NCI-H146 treated with DMSO at 0.1 percent for 48 hours (cell line): ENCODE measurements around the gene EFCAB11.

Experiments used
- DNase-seq: peaks from one replicate; lab custom pipeline; 2025; ENCODE audit not compliant: unreplicated experiment; lab: John Stamatoyannopoulos, UW

EFCAB11 gene

DNA sequence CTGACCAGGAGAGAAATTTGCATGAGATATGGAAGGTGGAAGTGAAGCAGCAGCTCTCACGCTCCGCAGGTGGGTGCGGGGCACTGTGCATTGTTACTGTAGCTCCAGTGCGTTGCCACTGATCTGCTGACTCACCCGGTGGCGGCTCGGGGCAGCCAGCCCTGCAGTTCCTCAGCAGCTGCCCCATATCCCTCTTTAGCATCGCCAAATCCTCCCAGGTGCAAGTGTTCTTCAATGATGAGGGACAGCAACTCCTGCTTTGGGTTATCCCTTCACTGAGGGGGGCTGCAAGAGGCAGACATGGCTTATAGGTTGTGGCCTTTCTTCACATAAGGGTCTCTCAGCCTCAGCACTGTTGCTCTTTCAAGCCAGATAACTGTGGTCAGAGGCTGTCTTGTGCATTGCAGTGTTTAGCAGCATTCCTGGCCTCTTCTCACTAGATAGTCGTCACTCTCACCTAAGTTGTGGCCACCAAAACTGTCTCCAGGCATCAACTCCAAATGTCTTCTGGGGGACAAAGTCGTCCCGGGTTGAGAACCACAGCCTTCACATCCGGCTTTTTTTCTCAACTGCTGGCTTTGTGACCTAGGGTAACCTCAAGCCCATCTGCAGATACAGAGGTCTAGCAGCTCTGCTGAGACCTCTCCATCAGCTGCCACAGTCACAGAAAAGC, 180.8 kb downstream of the EFCAB11 start:
- peak; percentile 6 for DNase-seq

DNA sequence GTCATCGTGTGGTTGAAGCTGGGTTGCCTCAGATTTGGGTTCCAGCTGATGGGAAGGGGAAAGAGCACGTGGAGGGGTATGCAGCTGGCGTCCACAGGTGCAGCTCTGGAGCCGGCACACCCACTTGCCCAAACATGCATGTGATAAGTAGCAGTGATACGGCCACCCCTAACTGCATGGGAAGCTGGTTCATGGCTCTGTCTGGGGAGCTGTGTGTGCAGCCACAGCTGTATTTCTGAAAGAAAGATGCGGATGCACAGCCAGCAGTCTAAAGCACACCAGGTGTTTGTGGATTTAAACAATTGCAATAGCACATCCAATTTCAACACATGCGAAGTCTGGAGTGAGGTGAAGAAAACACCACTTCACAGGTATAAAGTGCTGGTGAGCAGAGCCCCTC, 181.4 kb downstream of the EFCAB11 start:
- no peak for DNase-seq

DNA sequence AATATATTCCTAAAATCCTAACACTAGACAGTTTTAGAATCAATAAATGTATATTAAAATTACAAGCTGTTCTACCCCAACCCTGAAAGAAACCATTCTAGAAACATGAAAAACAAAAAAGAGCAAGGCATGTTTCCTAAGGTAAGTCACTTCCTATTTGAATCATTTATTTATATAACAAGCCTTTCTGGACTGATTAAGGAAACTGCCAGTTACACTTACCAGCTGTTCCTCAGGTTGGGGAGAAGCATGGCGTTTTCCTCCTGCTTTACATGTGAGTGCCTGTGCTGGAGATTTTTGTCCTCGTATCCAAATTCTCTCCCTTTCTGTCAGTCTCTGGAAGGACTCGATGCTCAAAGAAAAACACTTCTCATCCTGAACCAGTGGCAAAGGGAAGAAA, 183.3 kb downstream of the EFCAB11 start:
- DNase-seq, result no peak

DNA sequence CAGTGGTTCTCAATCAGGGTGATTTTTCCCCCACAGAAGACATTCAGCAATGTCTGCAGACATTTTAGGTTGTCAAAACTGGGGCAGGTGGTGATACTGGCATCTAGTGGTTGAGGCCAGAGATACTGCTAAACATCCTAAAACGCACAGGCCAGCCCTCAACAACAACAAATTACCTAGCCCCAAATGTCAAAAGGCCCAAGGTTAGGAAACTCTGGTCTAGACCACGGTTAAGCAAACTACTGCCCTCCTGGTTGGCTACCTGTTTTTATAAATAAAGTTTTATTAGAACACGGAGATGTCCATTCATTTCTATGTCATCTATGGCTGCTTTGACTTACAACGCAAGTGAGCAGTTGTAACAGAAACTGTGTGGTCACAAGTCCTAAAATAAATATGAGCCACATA, 186.7 kb downstream of the EFCAB11 start:
- DNase-seq, result no peak

DNA sequence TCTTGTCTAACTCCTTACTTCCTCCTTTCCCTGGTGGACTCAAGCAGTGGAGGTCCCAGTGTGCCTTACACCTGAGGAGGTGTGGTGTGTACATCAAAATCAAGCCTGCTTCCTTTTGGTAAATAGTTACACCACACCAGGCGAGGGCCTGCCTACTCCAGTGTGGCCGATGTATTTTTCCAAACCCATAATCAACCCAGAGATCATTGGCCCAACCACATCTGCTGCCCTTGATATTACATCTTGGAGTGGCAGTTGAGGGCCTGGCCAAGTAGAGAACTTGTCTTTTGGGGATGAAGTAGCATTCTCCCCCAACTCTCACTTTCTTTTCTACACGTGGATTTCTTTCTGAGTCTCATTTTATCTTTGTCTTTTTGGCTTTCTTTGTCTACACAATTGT, 187.4 kb downstream of the EFCAB11 start:
- no peak for DNase-seq

DNA sequence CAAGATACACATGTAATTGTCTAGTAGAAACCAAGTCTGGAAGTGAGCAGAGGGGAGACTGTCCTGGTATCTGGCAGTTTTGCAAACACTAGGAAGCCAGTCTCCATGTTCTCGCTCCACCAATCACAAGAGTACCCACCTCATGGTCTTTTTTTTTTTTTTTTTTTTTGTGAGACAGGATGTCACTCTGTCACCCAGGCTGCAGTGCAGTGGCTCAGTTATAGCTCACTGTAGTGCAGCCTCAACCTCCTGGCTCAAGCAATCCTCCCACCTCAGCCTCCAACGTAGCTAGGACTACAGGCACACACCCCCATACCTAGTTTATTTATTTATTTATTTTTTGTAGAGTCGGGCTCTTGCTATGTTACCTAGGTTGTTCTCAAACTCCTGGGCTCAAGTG, 189.2 kb downstream of the EFCAB11 start:
- no peak for DNase-seq

DNA sequence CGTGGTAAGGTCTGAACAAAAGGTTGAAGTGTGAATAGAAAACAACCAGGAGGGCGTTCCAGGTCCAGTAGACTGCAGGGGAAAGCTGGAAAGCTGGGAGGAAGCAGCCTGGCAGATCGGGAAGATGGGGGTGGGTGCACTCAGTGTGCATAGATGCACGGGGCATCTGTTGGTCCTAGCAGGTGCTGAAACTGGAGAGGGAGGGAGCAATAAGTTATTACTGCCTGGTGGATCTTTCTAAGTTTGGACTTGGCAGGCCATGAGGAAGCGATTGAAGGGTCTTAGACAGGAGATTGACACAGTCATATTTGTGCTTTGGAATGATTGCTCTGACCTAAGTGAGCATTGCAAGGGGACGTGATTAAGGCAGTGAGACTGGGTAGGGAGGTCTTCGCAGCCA, 194.4 kb downstream of the EFCAB11 start:
- DNase-seq, result no peak

DNA sequence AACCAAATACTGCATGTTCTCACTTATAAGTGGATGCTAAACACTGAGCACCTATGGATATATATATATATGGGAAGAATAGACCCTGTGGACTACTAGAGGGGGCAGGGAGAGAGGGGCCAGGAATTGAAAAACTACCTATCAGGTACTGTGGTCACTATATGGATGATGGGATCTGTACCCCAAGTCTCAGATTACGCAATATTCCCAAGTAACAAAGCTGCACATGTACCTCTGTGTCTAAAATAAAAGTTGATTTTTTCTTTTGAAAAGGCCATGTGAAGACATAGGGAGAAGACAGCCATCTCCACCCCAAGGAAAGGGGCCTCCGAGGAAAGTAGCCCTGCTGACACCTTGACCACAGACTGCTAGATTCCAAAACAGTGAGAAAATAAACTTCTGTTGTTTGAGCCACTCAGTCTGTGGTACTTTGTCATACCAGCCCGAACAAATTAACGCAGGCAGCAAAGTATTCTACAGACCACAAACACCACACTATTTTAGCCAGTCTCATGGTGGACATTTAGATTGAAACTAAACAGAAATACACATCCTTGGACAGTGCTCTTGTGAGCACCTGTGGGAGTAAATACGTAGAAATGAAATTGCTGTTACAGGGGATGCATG, 197.1 kb downstream of the EFCAB11 start:
- no peak for DNase-seq

DNA sequence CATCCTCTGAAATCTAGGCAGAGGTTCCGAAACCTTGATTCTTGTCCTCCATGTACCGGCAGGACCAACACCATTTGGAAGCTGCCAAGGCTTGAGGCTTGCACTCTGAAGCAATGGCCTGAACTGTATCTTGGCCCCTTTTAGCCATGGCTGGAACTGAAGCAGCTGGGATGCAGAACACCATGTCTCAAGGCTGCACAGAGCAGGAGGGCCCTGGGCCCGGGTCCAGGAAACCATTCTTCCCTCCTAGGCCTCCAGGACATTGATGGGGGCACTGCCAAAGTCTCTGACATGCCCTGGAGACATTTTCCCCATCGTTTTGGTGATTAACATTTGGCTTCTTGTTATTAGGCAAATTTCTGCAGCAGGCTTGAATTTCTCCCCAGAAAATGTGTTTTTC, 198.7 kb downstream of the EFCAB11 start:
- no peak for DNase-seq

DNA sequence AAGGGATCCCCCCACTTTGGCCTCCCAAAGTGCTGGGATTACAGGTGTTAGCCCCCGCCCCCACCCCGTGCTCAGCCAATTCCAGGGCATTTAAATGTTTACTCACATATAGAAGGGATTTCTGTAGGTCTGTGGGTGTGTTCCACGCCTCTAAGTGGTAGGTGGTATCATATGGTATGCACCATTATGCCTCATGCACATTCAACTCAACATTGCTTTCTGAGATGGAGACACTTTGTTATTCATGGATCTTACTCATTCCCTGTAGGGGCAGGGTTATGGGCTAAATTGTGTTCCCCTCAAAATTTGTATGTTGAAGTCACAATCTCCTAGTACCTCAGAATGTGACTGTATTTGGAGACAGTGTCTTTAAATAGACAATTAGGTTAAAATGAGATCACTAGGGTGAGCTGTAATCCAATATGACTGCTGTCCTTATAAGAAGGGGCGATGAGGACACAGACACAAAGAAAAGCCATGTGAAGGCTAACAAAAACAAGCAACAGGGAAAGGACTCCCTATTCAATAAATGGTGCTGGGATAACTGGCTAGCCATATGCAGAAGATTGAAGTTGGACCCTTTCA, 200.6 kb downstream of the EFCAB11 start:
- DNase-seq, result no peak

DNA sequence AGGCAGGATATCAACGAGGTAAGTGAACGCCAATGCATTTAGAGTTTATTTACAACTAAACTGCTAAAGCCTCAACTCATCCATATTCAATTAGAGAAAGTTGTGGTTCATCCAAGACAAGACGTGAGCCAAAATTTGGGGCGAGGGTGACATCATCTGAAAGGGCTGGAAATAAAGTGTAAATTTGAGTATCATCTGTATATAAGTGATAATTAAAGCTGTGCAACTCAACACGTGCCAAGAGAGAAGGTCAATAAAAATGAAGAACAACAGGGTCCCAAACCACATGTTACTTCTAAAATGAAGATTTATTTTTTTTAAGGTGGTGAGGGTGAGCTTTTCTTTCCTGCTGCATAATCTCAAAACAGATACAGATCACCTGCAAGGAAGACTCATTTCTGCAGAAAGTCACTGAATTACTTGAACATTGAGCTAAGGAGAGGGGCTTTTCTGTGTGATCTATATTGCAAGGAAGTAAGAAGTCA, 203.6 kb downstream of the EFCAB11 start:
- no peak for DNase-seq

DNA sequence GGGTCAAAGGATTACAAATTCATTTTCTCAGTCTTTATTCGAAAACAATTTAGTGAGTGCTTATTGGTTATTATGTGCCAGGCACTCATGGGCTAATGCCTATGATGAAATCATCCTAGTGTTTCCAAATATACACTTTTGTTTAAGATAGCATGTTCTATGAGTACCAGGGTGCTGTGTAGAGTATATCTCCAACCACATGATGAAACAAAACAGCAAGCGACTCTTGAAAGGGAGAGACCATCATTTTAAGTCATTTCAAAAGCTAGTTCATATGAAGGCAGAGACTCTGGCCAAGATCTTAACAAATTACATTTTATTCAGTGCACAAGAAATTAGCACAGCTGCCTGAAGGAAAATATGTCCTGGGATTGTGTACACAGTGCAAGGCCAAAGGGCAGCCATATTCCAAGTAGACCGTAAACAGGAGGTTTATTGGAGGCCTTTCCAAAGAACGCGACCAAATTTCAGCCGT, 204.2 kb downstream of the EFCAB11 start:
- DNase-seq, result no peak

DNA sequence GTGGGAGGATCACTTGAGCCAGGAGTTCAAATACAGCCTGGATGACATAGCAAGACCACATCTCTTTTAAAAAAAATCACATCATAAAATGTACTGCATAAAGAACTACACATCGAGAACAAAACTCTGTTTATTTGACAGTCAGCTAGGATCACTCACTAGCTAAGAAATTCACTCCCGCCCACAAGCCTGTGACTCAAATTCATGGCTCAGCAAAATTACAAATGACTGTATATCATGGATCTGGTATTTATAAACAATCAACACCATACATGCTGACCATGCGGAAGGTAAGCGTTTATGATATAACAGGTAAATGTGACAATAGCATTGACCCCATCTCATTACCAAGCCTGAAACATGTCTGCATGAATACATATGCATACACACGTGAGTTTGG, 206.5 kb downstream of the EFCAB11 start:
- no peak for DNase-seq

DNA sequence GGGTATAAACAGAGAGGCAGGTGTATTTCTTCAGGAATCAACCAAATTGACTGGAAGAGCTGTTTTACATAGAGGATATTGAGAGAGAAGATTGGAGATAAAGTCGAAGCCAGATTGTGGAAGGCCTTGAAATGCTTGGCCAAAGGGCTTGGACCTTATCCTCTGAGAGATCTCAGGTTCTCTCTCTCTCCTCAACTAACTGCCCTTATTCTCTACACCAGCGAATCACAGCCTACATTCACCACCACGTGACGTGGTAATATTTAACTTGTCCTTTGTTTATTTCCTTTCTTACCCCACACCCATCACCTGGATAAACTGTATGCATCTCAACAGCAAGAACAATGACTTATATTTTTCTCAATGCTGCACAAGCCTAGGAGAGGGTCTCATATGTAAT, 207.4 kb downstream of the EFCAB11 start:
- no peak for DNase-seq

DNA sequence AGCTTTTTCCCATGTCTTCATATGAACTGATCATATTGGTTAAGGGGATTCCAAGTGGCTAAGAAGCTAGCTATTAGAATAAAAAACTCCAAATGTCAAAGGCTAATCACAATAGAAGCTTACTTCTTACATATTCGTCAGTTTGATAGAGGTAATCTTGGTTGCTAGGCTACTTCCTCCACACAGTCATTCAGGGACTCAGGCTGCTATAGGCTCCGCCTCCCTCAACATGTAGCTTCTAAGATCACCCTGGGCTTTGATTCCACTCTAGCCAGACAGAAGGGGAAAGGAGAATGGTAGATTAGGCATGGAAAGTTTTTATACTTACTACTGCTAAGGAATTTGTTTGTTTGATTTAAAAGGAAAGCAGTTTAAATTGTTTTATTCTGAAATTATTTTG, 207.9 kb downstream of the EFCAB11 start:
- DNase-seq, result no peak

DNA sequence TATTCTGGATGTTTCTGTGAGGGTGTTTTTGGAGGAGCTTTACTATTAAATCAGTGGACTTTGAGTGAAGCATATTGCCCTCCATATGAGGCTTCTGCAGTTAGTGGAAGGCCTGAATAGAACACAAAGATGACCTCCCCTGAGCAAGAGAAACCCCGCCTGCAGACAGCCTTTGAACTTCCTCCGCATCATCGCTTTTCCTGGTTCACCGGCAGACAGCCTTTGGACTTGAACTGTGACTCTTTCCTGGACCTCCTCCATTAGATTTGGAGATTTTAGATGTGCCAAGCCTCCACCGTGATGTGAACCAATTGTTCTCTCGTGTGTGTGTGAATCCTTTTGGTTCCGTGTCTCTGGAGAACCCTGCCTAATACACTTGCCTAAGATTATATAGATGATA, 208.4 kb downstream of the EFCAB11 start:
- DNase-seq, result no peak
